ENCODE data around the gene GAS2L1.
A peak's percentile ranks its signal among the peaks of the same experiment; 100 is the strongest.

The GAS2L1 gene

GRCh38 chr22:29275819-29276565 lies 30.5 kb upstream of the GAS2L1 start:
- DNase-seq, result no peak

DNA sequence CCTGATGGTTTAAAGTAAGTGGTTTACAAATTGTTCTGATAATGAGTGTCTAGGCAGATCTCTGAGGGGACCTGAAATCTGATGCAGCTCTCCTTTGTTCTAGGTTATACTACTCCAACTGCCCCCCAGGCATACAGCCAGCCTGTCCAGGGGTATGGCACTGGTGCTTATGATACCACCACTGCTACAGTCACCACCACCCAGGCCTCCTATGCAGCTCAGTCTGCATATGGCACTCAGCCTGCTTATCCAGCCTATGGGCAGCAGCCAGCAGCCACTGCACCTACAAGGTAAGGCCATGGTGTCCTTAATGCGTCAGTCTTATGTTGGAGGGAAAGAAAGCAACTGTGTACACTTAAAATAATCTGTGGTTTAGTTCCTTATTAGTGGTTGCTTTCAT lies 28.5 kb upstream of the GAS2L1 start:
- DNase-seq, result no peak

- no peak for DNase-seq
Observed at GRCh38 chr22:29284196-29284595, 22.3 kb upstream of the GAS2L1 start.

GRCh38 chr22:29288837-29289236 lies 17.6 kb upstream of the GAS2L1 start:
- DNase-seq, result no peak

GRCh38 chr22:29290061-29290460 lies 16.4 kb upstream of the GAS2L1 start:
- DNase-seq, result no peak

GRCh38 chr22:29291215-29291614 lies 15.2 kb upstream of the GAS2L1 start:
- DNase-seq, result no peak

DNA sequence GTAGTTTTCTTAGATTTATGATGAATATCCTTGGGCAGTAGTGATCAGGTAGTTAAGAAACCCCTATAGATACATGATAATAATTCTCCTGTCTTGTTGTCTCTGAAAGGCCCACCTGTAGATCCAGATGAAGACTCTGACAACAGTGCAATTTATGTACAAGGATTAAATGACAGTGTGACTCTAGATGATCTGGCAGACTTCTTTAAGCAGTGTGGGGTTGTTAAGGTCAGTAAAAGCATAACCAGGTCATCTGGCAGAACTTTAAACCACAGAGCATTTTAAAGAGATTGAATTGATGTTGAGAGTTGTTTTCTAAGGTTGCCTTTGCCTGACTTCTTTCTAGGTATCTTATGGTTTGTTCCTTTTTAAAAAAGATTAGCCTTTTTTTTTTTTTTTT lies 14.1 kb upstream of the GAS2L1 start:
- DNase-seq, result no peak

GRCh38 chr22:29298641-29299040 lies 7.8 kb upstream of the GAS2L1 start:
- no peak for DNase-seq

DNA sequence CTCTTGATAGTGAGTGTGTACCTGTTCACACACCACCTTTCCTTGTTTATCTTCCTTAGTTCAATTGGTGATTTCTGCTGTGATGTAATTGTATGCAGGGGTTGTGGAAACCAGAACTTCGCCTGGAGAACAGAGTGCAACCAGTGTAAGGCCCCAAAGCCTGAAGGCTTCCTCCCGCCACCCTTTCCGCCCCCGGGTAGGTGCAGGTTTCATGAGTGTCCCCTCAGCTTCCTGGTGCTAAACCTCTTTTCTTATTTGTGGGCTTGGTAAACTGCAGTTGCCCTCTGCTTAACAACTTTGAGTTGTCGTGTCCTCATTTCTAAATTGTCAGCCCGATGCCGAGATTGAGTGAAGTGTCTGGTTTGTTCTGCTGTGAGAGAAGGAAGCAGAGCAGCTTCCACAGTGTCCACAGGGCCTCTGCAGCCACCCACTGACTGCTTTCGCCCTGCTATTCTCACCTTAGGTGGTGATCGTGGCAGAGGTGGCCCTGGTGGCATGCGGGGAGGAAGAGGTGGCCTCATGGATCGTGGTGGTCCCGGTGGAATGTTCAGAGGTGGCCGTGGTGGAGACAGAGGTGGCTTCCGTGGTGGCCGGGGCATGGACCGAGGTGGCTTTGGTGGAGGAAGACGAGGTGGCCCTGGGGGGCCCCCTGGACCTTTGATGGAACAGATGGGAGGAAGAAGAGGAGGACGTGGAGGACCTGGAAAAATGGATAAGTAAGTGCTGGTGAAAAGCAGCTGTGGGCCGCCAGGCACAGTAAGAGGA lies 7.1 kb upstream of the GAS2L1 start:
- no peak for DNase-seq

DNA sequence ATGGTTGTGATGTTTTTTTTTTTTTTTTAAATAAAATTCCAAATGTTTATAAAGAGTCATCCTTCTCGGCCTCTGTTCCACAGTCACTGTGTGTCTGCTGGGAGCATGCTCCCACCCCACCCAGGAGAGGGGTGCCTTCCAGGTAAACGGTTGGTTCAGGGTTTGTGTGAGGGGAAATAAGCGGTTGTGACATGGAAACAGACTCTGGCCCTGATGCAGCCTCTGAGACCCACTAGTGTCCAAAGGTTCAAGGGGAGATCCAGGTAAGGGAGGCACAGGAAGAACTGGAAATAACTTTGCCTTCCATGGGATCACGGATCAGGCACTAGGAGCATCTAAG lies 6.0 kb upstream of the GAS2L1 start:
- no peak for DNase-seq

DNA sequence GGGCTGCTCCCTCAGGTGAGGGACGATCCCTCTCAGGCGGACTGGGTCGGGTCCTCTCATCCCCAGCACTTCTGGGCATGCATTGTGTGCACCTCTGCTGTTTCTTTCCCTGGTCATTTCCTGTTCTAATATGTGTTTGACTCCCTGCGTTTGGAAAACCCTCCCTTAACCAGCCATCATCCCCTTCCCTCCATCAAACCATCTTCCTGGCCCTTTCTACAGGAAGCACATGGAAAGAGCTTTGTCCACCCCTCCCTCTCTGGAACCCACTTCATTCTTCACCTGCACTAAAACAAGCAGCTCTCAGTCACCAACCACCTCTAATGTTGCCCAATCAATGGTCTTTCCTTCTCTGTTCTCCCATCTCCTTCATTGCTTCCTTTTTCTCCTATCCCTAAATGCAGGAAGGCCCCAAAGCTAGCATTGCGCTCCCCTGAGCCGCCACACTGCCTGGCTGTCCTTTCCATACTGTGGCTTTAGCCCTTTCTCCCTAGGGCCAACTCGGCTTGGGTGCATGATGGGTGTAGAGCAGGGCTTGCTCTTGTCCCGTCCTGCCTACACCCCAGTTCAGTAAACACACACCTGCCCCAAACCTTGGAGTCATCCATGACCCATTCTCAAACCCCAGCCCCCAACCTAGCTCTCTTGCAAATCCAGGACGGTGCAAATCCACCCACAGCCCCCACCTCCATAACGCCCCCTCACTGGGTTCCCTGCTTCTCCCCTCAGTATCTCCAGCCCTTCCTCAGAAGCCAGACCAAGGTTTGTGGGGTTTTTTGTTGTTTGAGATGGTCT lies 5.4 kb upstream of the GAS2L1 start:
- no peak for DNase-seq

DNA sequence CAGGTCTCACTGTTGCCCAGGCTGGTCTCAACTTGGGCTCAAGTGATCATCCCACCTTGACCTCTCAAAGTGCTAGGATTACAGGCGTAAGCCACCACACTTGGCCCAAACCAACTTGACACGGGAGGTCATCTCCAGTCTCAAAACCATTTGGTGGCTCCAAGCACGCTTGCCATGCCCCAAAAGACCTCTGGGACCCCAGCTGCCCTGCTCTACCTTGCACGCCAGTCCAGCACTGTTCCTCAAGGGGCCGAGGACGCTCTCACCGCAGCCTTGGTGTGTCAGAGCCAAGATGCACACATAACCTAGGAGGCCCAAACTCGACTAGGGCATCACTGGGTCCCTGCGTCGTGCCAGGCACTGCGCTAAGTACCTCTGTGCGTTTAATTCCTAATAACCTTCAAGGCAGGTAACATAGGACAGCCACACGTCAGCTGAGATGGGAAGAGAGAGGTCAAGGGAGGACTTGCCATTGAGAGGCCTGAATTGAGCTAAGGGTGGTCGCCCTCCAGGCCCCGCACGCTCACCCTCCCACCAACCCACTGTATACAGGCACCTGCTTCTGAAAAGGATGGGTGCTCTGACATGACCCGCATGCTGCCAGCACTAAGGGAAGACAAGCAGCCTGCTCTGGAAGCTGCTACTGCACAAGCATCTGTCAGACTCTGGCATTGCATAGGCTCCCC lies 4.6 kb upstream of the GAS2L1 start:
- no peak for DNase-seq

GRCh38 chr22:29302402-29302680 lies 4.1 kb upstream of the GAS2L1 start:
- DNase-seq, result no peak

DNA sequence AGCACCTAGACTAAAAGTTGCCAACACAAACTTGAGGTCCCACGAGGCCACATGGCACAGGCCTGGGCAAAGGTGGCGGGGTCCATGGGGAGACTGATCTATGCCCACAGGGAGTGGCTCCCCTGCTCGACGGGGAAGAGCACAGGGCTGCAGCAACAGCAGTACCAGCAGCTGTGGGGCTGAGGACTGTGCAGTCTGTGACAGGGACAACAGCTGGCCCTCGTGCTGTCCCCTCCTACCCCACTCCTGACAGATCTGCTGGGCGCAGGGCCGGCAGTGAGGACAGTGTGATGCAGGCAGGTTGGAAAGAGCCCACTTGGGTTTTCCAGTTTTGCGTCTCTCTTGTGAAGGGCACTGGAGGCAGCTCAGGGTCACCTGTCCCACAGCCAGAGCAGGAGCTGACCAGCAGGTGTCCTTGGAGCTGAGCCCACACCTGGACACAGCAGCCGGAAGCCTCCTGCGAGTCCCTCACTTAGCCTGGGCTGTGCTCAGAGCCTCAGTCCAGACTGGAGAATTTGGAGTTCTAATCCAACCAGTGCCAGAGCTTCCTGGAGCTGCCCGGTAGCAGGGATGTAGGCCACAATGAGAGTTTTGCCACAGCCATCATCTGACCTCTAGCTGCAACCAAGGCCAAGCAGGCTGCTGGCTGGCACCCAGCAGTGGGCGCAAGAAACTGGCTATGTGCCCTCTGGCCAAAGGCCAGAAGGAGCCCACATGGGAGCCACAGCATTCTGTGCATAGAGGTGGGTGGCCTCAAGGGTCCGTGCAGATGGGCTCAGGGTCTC lies 3.6 kb upstream of the GAS2L1 start:
- DNase-seq, result no peak

GRCh38 chr22:29305836-29306174 lies 645 bp upstream of the GAS2L1 start:
- DNase-seq, result no peak

- DNase-seq, result peak; percentile 84
Observed at GRCh38 chr22:29306835-29307595, 565 bp downstream of the GAS2L1 start.

DNA sequence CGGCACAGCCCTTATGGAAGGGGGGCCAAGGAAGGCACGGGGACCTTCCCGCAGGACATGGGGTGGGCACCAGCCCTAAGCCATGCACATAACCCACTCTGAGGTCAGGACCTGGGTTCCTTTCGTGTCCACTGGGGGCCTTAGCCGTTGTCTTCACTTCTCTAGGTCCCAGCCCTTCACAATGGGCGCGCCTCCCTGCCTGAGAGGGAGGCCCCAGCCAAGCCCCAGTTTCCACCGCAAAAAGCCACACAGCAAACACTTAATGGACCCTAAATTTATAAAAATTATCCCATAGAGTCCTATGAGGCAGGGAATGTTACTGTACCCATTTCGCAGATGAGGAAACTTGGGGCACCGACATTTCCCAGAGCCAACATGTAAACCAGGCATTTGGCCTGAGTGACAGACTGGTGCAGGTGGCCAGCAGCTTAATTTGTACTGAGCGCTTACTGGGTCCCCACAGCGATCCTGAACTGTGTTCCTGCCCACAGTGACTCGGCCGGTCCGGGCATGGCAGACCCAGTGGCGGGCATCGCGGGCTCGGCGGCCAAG lies 1.2 kb downstream of the GAS2L1 start:
- no peak for DNase-seq

- DNase-seq, result no peak
Observed at GRCh38 chr22:29308148-29308790, 1.8 kb downstream of the GAS2L1 start.

DNA sequence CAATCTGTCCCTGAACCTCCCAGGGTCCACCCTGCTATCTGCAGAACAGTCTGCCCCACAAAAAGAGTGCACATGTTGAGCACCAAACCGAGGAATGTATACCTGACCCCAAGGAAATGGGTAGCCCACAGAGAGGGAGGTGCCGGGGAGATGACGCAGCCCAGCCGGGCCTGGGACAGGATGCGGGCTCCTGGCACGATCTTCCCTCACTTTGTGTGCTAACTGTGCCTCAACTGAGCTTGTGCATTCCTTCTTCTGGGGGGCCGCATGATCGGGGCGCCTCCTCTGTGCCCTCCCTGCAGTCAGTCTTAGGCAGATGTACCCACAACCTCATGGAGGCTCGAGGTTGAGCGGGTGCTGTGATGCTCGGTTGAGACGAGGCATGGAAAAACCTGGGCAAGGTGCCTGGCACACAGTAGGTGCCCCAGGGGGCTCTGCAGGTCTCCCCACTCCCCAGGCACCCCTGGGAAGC lies 2.4 kb downstream of the GAS2L1 start:
- peak; percentile 52 for DNase-seq

DNA sequence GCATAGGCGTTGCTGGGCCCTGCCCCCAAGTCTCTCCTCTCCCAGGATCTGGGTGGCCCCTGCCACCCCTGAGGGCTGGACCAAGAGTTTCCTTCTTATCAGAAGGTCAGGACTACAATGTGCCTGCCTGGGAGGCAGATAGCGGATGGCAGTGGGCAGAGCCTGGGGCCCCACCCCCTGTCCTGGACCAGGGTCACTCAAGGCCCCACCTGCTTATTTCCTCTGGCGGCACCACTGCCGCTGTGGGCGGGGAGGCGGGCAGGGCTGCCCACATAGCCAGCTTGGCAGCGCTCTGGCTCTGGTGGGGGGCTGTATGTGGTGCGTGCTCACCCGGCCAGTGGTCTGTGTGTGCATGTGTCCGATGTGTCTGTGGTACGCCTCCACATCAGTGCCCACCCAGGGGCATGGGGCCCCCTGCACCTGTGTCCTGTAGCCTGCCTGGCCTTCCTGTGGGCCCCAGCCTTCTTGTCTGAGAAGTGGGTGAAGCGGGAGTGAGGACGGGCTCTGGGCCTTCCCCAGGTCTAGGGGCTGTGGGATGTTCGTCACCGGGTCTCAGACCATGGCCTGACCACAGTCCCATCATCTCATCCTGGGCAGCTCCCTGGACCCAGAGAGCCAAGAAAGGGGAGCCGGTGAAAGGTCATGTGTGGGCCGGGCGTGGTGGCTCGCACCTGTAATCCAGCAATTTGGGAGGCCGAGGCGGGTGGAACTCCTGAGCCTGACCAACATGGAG lies 3.0 kb downstream of the GAS2L1 start:
- no peak for DNase-seq
